ENCODE measurements around the gene AP1AR. TPM values are rescaled to one million over a fixed set of nuclear protein-coding genes. Genes with fewer than 3 reads are reported as not detected.
"Not testable (repeated sequence)": the region's sequence is repeated elsewhere in the genome, so short reads cannot be mapped to it uniquely, and the experiment has no call there.

The AP1AR gene
- total and polyA plus RNA-seq, 8 donors, result 4.5 to 11.4 (median 8.0) TPM

DNA sequence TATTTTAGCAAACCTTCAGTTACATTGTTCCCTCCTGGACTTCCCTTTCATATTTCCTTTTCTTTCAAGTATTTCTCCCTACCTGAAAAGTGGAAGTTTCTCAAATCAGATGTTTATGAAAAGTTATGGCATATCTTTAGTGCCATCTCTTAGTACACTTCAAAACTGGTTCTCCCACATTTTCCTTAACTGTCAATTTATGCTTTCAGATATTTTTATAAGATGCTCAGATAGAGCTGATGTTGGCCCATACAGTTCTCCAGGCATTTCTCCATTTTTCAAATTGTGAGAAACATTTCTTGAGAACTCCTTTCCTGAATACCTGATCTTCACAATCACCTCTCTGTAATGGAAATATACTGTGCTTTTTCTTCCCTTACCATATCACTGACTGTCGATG is 32.5 kb upstream of the AP1AR start:
- Histone ChIP-seq H3K4me3 (no peak overlapping the region), H3K36me3 (no peaks in the 10 kb centered on the region), H3K9me3 (no peaks in the 10 kb centered on the region), H3K27ac (no peak overlapping the region), H3K4me1 (no peaks in the 10 kb centered on the region), H3K27me3 (no peaks in the 10 kb centered on the region)
- DNase-seq, result no peak
- TF ChIP-seq, protein P1, sequence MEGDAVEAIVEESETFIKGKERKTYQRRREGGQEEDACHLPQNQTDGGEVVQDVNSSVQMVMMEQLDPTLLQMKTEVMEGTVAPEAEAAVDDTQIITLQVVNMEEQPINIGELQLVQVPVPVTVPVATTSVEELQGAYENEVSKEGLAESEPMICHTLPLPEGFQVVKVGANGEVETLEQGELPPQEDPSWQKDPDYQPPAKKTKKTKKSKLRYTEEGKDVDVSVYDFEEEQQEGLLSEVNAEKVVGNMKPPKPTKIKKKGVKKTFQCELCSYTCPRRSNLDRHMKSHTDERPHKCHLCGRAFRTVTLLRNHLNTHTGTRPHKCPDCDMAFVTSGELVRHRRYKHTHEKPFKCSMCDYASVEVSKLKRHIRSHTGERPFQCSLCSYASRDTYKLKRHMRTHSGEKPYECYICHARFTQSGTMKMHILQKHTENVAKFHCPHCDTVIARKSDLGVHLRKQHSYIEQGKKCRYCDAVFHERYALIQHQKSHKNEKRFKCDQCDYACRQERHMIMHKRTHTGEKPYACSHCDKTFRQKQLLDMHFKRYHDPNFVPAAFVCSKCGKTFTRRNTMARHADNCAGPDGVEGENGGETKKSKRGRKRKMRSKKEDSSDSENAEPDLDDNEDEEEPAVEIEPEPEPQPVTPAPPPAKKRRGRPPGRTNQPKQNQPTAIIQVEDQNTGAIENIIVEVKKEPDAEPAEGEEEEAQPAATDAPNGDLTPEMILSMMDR (IDR thresholded peaks at IDR 0.05), result no peak
- no peak for FAIRE-seq
- ATAC-seq, result no peak
- intact Hi-C loops (cut with DNase I), result no loop called here
- WGBS, 2 donors, result 43 to 79% methylated on average over 1 of the region's 1 CpG

DNA sequence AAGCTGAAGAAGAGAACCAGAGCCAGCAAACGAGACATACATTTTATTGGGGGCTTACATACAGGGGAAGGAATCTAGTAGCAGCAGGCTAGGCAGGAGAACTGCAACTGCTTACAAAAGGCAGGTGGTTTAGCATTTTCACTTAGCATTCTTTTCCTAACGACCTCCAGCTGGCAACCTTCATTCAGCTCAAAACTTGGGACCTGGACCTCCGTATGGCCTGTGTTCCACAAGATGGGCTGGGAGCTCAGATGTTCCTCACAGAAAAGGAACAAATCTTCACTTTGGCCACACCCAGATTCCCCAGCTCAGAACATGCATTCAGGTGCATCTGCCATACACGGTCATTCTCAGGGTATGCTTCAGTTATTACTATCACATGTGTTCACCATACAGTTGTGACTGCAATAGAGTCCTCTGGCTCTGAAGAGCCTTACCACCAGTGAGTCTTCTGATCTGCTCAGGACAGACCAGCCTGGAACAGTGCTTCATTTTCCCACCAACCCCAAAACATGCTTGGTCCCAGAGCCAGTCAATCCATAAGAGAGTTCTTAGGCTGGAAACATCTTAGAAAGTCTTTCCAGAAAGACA is 29.6 kb upstream of the AP1AR start:
- Histone ChIP-seq H3K36me3 (no peaks in the 10 kb centered on the region), H3K27me3 (no peaks in the 10 kb centered on the region), H3K9me3 (no peaks in the 10 kb centered on the region), H3K4me1 (no peaks in the 10 kb centered on the region), H3K27ac (no peak overlapping the region), H3K4me3 (no peak overlapping the region)
- TF ChIP-seq, protein P1 (IDR thresholded peaks at IDR 0.05), result no peak
- FAIRE-seq, result no peak
- 70 to 75% methylated on average over 4 of the region's 4 CpGs for WGBS, 2 donors
- intact Hi-C loops (cut with DNase I), result no loop called here
- no peak for ATAC-seq
- no peak for DNase-seq

DNA sequence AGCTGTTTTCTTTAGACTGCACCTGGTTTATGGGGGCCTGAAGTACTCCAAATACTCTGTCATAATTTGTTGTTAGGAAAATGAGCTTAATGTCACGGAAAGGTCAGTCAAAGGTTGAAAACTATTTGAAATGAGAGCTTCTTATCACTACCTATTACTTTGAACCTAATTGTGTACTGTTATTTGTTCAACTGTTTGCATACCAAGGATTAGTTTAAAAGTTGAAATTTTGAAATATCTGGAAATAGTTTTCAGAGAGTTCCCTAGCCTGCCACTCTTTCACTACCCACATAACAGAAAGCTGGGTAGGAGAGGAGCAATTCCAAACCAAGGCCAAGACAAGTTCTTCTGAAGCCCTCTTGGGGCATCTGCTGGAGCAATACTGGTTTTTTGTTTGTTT is 28.0 kb upstream of the AP1AR start:
- DNase-seq (no peak), FAIRE-seq (no peak), ATAC-seq (no peak)
- intact Hi-C loops (cut with DNase I), result no loop called here
- Histone ChIP-seq H3K4me3 (no peak overlapping the region), H3K27ac (no peak overlapping the region), H3K9me3 (no peaks in the 10 kb centered on the region), H3K4me1 (no peaks in the 10 kb centered on the region), H3K27me3 (no peaks in the 10 kb centered on the region), H3K36me3 (no peaks in the 10 kb centered on the region)
- TF ChIP-seq, protein P1 (IDR thresholded peaks at IDR 0.05), result no peak
- 76 to 82% methylated on average over 1 of the region's 1 CpG for WGBS, 2 donors

DNA sequence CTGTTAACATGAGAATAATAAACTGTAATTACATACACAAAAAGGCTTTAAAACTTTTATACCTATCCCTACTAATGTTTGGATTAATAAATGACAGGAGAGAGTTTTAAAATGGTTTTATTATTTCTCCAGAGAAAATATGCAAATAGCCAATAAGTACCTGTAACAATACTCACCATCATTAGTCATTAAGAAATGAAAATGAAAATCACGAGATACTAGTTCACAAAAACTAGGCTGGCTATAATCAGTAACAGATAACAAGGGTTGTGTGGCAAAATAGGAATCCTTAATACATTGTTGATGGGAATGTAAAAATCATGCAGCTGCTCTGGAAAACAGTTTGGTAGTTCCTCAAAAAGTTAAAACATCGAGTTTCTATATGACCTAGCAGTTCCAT is 25.2 kb upstream of the AP1AR start:
- ATAC-seq (no peak), DNase-seq (no peak), FAIRE-seq (no peak)
- intact Hi-C loops (cut with DNase I), result no loop called here
- Histone ChIP-seq H3K4me1 (no peaks in the 10 kb centered on the region), H3K27ac (no peak overlapping the region), H3K9me3 (no peaks in the 10 kb centered on the region), H3K4me3 (no peak overlapping the region), H3K27me3 (no peaks in the 10 kb centered on the region), H3K36me3 (no peaks in the 10 kb centered on the region)
- TF ChIP-seq, protein P1 (IDR thresholded peaks at IDR 0.05), result no peak
- 61 to 65% methylated on average over 2 of the region's 2 CpGs for WGBS, 2 donors

DNA sequence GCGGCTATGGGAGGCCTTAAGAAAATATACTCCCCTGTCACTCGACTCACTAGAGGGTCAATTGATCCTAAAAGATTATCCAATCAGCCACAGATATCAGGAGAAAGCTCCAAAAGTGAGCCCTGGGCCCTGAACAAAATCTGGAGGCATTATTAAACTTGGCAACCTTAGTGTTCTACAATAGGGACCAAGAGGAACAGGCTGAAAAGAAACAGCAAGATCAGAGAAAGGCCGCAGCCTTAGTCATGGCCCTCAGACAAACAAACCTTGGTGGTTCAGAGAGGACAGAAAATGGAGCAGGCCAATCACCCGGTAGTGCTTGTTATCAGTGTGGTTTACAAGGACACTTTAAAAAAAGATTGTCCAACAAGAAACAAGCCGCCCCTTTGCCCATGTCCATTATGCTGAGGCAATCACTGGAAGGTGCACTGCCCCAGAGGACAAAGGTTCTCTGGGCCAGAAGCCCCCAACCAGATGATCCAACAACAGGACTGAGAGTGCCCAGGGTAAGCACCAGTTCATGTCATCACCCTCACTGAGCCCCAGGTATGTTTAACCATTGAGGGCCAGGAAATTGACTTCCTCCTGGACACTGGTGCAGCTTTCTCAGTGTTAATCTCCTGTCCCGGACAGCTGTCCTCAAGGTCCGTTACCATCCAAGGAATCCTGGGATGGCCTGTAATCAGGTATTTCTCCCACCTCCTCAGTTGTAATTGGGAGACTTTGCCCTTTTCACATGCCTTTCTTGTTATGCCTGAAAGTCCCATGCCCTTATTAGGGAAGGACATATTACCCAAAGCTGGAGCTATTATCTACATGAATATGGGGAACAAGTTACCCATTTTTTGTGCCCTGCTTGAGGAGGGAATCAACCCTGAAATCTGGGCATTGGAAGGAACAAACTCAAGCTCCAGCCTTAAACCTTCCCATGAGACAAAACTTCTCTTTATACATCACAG is 23.2 kb upstream of the AP1AR start:
- H3K36me3 ChIP-seq; H3K27me3 ChIP-seq; DNase-seq; ATAC-seq; H3K4me3 ChIP-seq; H3K27ac ChIP-seq; H3K4me1 ChIP-seq; H3K9me3 ChIP-seq; FAIRE-seq; intact Hi-C loops (cut with DNase I): not testable (repeated sequence)
- WGBS, 2 donors, result 69 to 70% methylated on average over 7 of the region's 7 CpGs

Data from pancreas (tissue), 10 donors.